Cerebellar cortex (tissue), 1 donor: ENCODE results near the gene GATC.
"Not testable (repeated sequence)": the region's sequence is repeated elsewhere in the genome, so short reads cannot be mapped to it uniquely, and the experiment has no call there.

Experiments
- DNase-seq: peaks from one replicate; pipeline ENCODE4 v3.0.0-alpha.2; 2015; ENCODE audit warnings: low spot score

Gene GATC

DNA sequence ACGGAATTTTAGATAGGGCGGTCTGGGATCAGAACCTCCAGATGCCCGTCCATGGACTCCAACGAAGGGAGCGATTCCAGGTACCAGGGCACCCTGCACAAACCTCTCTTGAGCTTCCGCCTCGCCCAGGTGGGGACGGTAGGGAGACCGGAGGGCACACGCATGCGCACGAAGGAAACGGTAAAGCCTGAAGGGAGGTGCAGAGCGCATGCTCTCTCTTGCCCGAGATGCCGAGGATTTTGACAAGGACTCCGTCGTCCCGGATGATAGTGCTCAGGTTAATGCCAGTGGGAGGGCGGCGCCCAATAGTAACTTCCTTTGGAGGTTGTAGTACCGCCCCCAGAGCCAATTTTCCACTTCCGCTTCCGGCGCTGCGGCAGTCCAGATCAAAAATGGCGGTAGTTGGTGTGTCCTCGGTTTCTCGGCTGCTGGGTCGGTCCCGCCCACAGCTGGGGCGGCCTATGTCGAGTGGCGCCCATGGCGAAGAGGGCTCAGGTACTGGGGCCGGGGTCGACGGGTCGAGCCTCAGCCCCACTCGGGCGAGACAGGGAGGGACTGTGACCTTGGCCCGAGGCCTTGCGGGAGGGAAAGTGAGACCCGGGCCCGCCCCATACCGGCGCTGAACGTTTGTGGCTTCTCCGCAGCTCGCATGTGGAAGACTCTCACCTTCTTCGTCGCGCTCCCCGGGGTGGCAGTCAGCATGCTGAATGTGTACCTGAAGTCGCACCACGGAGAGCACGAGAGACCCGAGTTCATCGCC is 8.3 kb upstream of the GATC start, which contains the start of gene COX6A1:
COX6A1 (plus strand) TSS at position 379 of the 760 bp plus-strand sequence; CDS start at position 393, 14 bp downstream.
- peak; percentile 100 for DNase-seq

DNA sequence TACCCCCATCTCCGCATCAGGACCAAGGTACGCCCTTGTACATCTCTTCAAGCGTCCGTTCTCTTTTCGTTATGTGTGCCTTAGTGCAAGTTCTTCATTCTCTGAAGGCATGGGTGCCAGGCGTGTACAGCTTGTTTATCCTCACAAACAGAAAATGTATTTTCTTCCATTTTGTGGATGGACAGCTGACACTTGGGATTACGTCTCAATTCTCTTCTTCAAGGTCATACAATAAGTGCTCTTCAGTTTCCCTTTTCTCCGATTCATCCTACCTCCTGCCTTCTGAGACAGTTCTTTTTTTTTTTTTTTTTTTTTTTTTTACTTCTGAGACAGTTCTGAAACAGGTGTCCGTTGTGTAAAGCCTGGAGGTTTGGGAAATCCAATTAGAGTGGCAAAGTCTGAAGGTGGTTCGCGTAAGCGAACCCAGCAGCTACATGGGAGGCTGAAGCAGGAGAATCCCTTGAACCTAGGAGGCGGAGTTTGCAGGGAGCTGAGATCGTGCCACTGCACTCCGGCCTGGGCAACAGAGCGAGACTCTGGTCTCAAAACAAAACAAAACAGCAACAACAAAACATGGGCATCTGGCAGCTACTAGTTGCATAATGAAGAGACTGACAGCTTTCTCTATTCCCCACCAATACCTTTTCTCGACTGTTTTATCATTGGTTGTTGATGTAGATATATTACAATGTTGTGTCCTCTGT is 7.6 kb upstream of the GATC start:
- no peak for DNase-seq

DNA sequence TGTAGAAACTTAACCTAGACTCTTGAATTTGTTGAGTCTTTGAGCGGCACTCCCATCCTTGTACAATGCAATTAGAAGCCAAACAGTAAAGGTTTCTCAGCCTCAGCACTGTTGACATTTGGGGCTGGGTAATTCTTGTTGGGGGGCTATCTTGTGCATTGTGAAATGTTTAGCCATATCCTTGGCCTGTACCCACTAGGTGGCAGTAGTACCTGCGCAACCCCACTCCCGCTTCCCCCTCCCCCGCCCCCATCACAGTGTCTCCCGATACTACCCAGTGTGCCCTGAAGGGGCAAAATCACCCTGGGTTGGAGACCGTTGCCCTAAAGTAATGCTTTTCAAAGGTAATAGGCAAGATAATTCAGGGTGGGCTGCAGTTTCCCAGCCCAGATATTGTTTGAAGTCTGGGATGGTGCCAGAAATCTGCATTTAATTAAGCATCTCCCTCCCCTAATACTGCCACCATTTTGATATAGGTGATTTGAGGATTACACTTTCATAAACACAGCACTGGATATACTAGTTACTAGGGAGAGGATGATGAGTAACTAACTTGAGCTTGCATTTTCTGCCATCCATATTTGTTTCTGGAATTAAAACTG is 6.5 kb upstream of the GATC start:
- peak; percentile 62 for DNase-seq

GRCh38 chr12:120444676-120445075 is 1.6 kb upstream of the GATC start:
- DNase-seq, result no peak

DNA sequence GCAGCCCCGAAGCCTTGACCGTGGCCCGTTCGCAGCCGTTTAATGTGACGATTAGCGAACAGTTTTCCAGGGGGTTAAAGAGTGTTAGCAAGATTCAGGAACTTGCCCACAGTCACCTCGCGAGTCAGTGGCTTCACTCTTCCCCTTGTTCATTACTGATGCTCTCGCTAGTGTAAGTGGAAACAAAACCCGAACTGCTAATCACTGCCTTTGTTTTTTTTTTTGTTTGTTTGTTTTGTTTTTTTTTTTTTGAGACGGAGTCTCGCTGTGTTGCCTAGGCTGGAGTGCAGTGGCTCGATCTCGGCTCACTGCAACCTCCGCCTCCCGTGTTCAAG is 567 bp downstream of the GATC start:
- DNase-seq, result not testable (repeated sequence)

DNA sequence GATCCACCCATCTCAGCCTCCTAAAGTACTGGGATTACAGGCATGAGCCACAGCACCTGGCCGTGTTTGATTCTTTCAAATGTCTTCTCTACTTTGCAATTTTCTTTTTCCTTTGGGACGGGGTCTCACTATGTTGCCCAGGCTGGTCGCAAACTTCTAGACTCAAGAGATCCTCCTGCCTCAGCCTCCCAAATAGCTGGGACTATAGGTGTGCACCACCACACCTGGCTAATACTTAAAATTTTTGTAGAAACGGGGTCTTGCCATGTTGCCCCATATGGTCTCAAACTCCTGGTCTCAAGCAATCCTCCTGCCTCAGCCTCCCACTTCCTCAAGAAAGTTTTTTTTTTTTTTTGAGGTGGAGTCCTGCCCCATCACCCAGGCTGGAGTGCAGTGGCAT is 1.7 kb downstream of the GATC start:
- no peak for DNase-seq

- not testable (repeated sequence) for DNase-seq
Measured at GRCh38 chr12:120452524-120452923, 6.3 kb downstream of the GATC start.

DNA sequence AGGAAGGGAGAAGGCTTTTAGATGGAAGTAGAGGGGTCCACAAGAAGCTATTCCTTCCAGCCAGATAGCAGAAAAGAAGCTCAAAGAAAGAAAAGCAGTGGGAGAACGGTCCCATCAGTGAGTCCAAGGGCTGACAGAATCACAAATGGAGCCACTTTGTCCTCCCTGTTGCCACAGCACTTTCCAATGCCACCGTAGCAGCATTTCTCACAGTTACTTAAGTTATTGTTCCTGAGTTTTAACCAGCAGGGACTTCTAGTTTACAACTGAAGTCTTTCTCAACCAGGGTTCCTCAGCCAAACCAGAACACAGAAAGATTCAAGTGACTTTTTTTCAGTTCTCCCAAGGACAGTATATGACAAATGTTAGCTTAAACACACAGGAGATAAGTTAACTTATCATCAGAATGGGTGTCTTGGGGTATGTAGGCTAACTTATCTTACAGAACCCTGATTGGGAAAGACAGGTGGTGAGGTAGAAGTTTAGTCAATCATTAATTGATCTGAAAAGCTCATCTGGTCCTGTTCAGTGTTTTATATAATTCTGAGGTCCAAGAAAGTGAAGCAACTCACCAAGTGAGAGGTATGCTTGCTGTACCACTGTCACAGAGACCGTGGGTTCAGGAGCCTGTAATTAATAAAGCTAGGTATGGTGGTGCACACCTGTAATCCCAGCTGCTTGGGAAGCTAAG is 7.0 kb downstream of the GATC start:
- no peak for DNase-seq

- no peak for DNase-seq
Measured at GRCh38 chr12:120453977-120454376, 7.7 kb downstream of the GATC start.

GRCh38 chr12:120455302-120455701 is 9.1 kb downstream of the GATC start:
- no peak for DNase-seq

- DNase-seq, result peak; percentile 38
Measured at GRCh38 chr12:120457133-120457532, 10.9 kb downstream of the GATC start.

DNA sequence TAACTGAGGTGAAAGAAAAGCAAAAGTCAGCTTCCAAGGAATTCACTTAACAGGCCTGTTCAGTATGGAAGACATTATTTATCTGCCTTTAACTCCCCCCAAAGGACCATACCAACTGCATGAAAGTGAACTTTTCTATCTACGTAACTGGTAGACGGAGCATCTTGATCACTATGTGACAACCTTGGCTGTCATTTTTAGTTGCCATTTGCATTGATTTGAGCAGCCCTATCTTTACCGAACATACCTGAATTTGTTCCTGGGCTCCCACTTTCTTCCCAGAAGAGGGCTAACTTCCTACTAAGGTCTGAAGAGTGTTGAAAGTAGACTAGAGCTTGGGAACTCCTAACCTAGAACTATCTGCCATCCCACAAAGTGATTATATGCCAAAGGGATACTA is 13.9 kb downstream of the GATC start:
- DNase-seq, result no peak

DNA sequence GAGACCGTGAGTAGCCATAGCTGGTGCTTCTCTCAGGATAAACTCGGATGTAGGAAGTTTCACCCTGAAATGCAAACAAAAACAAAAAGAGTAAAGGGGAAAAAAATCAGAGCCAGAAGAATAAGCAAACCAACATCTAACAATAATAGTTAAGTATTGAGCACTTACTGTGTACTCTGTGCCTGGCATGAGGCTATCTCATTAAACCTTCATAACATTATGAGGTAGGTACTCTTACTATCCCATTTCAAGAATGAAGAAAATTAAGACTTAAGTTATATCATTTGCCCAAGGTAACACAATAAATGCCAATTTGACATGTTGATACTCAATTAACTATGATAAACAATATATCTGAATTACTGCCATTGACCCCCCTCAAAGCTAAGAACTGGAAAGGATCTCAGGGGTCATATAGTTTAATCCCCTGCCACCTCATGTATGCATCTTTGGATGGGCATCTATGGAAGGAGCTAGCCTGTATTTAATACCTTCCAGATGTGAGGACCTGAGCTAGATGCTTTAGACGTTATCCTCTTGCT is 15.9 kb downstream of the GATC start:
- DNase-seq, result no peak

GRCh38 chr12:120463712-120464111 is 17.5 kb downstream of the GATC start:
- no peak for DNase-seq

- no peak for DNase-seq
Measured at GRCh38 chr12:120465756-120466155, 19.5 kb downstream of the GATC start.

GRCh38 chr12:120466560-120467315 is 20.5 kb downstream of the GATC start:
- peak; percentile 65 for DNase-seq

GRCh38 chr12:120467439-120467838 is 21.2 kb downstream of the GATC start:
- DNase-seq, result no peak

GRCh38 chr12:120468325-120468820 is 22.1 kb downstream of the GATC start:
- DNase-seq, result peak; percentile 36

DNA sequence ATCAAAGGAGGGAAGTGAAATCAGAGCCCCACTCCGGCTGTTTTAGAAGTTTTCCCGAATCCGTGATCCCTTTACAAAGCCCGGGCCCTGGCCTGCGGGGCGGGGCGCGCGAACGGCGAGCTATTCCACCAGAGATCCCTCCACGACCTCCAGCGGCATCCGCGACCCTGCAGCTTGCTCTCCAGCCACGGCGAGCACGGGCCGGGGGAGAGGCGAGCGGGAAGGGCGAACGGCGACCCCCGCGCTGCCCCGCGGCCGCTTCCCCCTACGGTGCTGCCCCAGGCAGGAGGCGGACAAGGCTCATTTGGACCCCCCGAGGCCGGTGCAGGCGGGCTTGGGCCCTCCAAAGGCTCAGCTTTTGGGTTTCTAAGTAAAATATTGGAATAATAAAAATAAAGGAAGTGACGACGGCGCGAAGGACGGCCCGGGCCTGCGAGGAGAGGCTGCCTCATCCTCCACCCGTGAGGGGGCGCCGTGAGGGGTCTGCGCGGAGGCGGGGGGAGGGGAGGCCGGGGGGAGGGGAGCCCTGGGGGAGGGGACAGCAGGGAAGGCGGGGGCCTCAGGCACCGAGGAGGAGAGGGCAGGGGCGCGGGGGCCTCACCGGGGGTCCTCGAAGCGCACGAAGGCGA is 22.7 kb downstream of the GATC start:
- DNase-seq, result peak; percentile 15

- peak; percentile 93 for DNase-seq
Measured at GRCh38 chr12:120469450-120470149, 23.4 kb downstream of the GATC start, which contains the start of gene SRSF9. SRSF9 (minus strand) TSS chr12:120469748; CDS start chr12:120469609, 139 bp downstream.
